Activated B cell treated with CpG ODN at 0.5 μM for 24 hours (primary cell): ENCODE results near the gene SEC24D. TPM values are rescaled to one million over a fixed set of nuclear protein-coding genes. Genes with fewer than 3 reads are reported as not detected.

ENCODE experiments used
- ATAC-seq: fragments of 200-7000 bp; cut with Tn5 transposase; one replicate; pipeline ENCODE4 v1.10.0; 2021; ENCODE audit warnings: low read depth, mild to moderate bottlenecking, moderate library complexity
- CTCF ChIA-PET: fragments of 350-600 bp; sonication (Branson Sonifier 250); formaldehyde crosslinking; loops from one replicate; lab custom pipeline; 2021; ENCODE audit warnings: antibody characterized with exemption; lab: Charles Lee
- POLR2A ChIA-PET: fragments of 350-600 bp; sonication (Branson Sonifier 250); formaldehyde crosslinking; loops from one replicate; lab custom pipeline; 2021; ENCODE audit warnings: antibody characterized with exemption; lab: Charles Lee
- DNase-seq: peaks from one replicate; pipeline ENCODE4 v3.0.0; 2022
- H3K27ac Mint-ChIP-seq: one replicate; pipeline ENCODE4 v1.8.0; 2020; ENCODE audit warnings: mixed read lengths
- H3K27me3 Mint-ChIP-seq: one replicate; pipeline ENCODE4 v1.8.0; 2021; ENCODE audit warnings: mixed read lengths
- H3K36me3 Mint-ChIP-seq: one replicate; pipeline ENCODE4 v1.8.0; 2021; ENCODE audit warnings: low read depth, mixed read lengths
- H3K4me1 Mint-ChIP-seq: one replicate; pipeline ENCODE4 v1.8.0; 2021; ENCODE audit warnings: mixed read lengths
- H3K4me3 Mint-ChIP-seq: one replicate; pipeline ENCODE4 v1.8.0; 2020; ENCODE audit warnings: mild to moderate bottlenecking, mixed read lengths
- H3K9me3 Mint-ChIP-seq: one replicate; pipeline ENCODE4 v1.8.0; 2020; ENCODE audit warnings: mixed read lengths
- intact Hi-C: fragments of 100-400 bp; cut with micrococcal nuclease; formaldehyde crosslinking; loops from one replicate; pipeline ENCODE4 v1.15.1; 2024
- total RNA-seq: library from RNA; stranded (reverse); gene quantifications from 2 replicates; pipeline ENCODE4 v1.2.3, GENCODE V29; 2022
- TF ChIP-seq, protein P1 (sequence below): fragments of 200-600 bp; IDR thresholded peaks from one replicate; pipeline ENCODE4 v1.8.0; 2022; ENCODE audit warnings: antibody characterized with exemption, mild to moderate bottlenecking

The SEC24D gene
- total RNA-seq, 1 donor from 2014 or later = 19.4 TPM

GRCh38 chr4:118739022-118739713 is 96.8 kb downstream of the SEC24D start:
- CTCF ChIA-PET = interaction anchor here (0.6 to 2.5 kb wide), 2 partner anchors 151 to 192 kb away, joined by 3 to 15 read pairs; partner anchors contain the start of gene SYNPO2
- intact Hi-C loops = no loop called here
- POLR2A ChIA-PET = no interaction called here

DNA sequence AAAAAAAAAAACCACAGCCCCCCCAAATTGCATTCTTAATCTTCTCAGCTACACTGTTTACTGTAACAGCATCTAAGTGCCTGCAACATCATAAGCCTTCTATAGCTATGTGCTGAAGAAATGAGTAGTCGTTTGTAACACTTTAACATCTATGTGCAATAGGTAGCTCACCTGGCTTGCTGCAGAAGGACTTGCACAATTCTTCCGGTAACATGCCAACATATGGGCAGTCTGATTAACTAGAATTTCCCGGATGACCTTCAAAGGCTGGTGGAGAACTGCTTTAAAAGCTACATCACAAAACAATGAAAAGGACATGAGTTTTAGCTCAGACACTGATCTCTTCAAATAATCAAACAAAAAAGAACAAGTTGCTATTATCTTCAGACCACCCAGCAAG is 97.8 kb downstream of the SEC24D start:
- POLR2A ChIA-PET = no interaction called here
- no peak overlapping the region for H3K4me3 Mint-ChIP-seq
- CTCF ChIA-PET = interaction anchor here (1.4 to 2.5 kb wide), 3 partner anchors 8 to 152 kb away, joined by 3 to 15 read pairs (median 3); partner anchors contain the start of gene SYNPO2

More at GRCh38 chr4:118739022-118739713, 96.8 kb downstream of the SEC24D start:
- no peak overlapping the region for H3K27ac Mint-ChIP-seq
- DNase-seq (no peak), ATAC-seq (no peak)
- H3K4me3 Mint-ChIP-seq = no peak overlapping the region
- H3K27me3 Mint-ChIP-seq = no peaks in the 10 kb centered on the region
- peaks cover 63% of the 10 kb centered on the region for H3K36me3 Mint-ChIP-seq
- no peaks in the 10 kb centered on the region for H3K9me3 Mint-ChIP-seq
- TF ChIP-seq, protein P1, sequence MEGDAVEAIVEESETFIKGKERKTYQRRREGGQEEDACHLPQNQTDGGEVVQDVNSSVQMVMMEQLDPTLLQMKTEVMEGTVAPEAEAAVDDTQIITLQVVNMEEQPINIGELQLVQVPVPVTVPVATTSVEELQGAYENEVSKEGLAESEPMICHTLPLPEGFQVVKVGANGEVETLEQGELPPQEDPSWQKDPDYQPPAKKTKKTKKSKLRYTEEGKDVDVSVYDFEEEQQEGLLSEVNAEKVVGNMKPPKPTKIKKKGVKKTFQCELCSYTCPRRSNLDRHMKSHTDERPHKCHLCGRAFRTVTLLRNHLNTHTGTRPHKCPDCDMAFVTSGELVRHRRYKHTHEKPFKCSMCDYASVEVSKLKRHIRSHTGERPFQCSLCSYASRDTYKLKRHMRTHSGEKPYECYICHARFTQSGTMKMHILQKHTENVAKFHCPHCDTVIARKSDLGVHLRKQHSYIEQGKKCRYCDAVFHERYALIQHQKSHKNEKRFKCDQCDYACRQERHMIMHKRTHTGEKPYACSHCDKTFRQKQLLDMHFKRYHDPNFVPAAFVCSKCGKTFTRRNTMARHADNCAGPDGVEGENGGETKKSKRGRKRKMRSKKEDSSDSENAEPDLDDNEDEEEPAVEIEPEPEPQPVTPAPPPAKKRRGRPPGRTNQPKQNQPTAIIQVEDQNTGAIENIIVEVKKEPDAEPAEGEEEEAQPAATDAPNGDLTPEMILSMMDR = no peak
- no peaks in the 10 kb centered on the region for H3K4me1 Mint-ChIP-seq

GRCh38 chr4:118736900-118737299 is 99.0 kb downstream of the SEC24D start:
- ATAC-seq (no peak), DNase-seq (no peak)
- intact Hi-C loops = no loop called here
- TF ChIP-seq, protein P1 = no peak
- H3K36me3 Mint-ChIP-seq = peaks cover 60% of the 10 kb centered on the region
- no peaks in the 10 kb centered on the region for H3K9me3 Mint-ChIP-seq
- no peak overlapping the region for H3K4me3 Mint-ChIP-seq
- no peaks in the 10 kb centered on the region for H3K4me1 Mint-ChIP-seq
- no peaks in the 10 kb centered on the region for H3K27me3 Mint-ChIP-seq
- CTCF ChIA-PET = interaction anchor here (1.4 to 1.6 kb wide), 2 partner anchors 9 to 10 kb away, joined by 3 read pairs; no protein-coding TSS in a partner anchor
- no peak overlapping the region for H3K27ac Mint-ChIP-seq
- POLR2A ChIA-PET = no interaction called here

More for the DNA sequence above, 97.8 kb downstream of the SEC24D start:
- ATAC-seq = no peak
- Mint-ChIP-seq H3K27me3 (no peaks in the 10 kb centered on the region), H3K9me3 (no peaks in the 10 kb centered on the region), H3K36me3 (peaks cover 57% of the 10 kb centered on the region), H3K4me1 (no peaks in the 10 kb centered on the region), H3K27ac (no peak overlapping the region)
- intact Hi-C loops = no loop called here
- no peak for DNase-seq
- TF ChIP-seq, protein P1 = no peak

- Mint-ChIP-seq H3K27me3 (no peaks in the 10 kb centered on the region), H3K27ac (no peak overlapping the region), H3K36me3 (peaks cover 67% of the 10 kb centered on the region), H3K4me3 (no peak overlapping the region), H3K4me1 (no peaks in the 10 kb centered on the region), H3K9me3 (no peaks in the 10 kb centered on the region)
- no peak for ATAC-seq
- DNase-seq = no peak
- POLR2A ChIA-PET = interaction anchor here (0.6 to 0.9 kb wide), 2 partner anchors 11 to 27 kb away, joined by 3 to 8 read pairs; no protein-coding TSS in a partner anchor
- intact Hi-C loops = no loop called here
- TF ChIP-seq, protein P1 = no peak
- CTCF ChIA-PET = no interaction called here
These were observed 101.3 kb downstream of the SEC24D start for GRCh38 chr4:118734491-118735205.
